NCI-H2029 treated with DMSO at 0.1 percent for 48 hours (cell line): Measurements from ENCODE around the gene ZFHX3.
A peak's percentile ranks its signal among the peaks of the same experiment; 100 is the strongest.

Experiments used
- DNase-seq: peaks from one replicate; lab custom pipeline; 2025; lab: John Stamatoyannopoulos, UW

The ZFHX3 gene

DNA sequence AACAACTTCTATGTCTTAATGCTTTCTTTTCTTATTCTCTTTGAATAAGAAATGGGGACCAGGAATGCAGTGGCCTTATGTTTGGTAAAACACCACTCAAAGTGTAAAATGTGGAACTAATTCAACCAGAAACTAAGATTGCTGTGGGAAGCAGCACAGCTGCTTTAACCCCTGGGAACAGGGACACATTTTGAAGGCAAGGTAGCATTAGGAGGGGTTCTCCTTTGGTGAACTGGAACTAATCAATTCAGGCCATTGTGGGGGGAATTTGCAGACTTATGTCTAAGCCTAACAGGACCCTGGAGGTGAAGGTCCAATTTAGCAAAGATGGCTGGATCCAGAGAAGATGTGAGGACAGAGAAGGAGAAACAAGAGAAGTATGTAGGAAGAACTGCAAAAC, 256.1 kb downstream of the ZFHX3 start:
- DNase-seq: no peak

GRCh38 chr16:72789921-72790320, 258.0 kb downstream of the ZFHX3 start:
- DNase-seq: no peak

DNA sequence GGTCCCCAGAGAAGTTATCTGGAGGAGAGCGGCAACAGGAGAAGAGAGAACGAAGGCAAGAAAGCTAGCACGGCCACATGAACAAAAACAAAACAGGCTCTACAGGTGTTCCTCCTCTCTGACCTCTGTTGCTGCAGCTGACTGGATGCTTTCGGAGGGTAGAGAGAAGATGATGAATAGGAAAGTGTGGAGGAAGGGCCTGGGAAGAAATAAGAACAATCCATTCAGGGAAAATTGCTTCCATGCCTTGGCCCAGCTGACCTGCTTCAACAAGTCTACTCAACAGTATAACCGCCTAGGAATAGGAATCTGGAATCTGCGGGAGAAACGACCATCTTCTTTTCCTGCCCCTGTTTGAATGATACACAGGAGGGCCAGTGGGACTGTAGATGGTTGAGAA, 258.5 kb downstream of the ZFHX3 start:
- DNase-seq: no peak

DNA sequence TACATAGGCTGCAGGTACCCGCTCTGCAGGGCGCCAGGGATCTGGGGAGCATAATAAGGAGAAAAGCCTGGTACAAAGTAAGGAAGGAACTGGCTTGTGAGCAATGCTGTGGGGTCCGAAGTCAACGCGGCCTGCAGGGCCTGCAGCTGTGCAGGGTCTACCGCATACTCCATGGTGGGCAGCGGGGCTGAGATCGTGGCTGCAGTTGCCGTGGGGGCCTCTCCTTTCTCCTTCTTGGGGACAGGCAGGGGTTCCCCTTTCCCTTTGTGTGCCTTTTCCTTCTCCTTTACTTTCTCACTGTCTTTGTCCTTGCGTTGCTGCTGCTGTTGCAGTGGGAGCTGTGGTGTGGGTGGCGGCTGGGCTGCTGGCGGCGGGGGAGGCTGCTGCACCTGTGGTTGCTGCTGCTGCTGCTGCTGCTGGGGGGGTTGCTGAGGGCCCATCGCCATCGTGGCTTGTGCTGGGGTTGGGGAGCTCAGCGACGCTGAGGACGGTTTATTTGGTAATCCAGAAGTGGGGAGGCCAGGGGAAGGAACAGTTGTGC, 259.6 kb downstream of the ZFHX3 start:
- no peak for DNase-seq

GRCh38 chr16:72787514-72788268, 260.2 kb downstream of the ZFHX3 start:
- no peak for DNase-seq

- DNase-seq: no peak
Measured at GRCh38 chr16:72787130-72787513, 260.8 kb downstream of the ZFHX3 start.

DNA sequence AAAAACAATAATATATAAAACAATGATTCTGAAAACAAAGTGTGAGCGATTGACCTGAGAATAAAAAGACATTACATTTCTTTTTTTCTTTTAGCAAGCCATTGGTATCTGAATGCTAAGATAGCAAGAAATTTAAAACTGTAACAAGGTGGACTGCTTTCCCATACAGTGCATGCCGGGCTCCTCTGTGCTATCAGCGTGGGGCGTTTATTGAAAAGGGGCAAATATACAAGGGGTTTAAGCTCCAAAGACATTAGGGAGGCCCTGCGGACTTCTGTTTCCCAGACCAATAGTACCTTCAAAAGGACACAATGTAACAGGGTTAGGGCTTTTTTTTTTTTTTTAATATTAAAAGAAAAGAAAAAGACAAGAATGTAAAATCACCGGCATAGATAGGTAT, 261.3 kb downstream of the ZFHX3 start:
- no peak for DNase-seq

- no peak for DNase-seq
Measured at GRCh38 chr16:72785886-72786285, 262.0 kb downstream of the ZFHX3 start.

DNA sequence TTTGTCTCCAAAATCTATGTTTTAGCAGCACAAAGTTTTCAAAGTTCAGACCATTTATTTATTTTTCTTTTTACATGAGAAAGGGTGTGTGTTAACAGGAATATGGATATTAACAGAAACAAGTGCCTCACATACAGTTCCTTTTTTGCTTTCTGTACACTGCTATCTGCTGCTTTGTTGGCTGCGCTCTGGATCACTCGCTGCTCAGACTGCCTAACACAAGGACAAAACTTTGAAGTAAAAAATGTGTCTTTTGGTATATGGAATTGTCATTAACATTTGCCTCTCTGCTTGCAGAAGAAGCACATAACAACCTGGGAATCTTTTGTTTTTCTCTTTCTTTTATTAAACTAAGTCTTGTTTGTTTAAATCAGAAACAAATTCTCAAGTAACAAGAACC, 262.8 kb downstream of the ZFHX3 start:
- DNase-seq: no peak

DNA sequence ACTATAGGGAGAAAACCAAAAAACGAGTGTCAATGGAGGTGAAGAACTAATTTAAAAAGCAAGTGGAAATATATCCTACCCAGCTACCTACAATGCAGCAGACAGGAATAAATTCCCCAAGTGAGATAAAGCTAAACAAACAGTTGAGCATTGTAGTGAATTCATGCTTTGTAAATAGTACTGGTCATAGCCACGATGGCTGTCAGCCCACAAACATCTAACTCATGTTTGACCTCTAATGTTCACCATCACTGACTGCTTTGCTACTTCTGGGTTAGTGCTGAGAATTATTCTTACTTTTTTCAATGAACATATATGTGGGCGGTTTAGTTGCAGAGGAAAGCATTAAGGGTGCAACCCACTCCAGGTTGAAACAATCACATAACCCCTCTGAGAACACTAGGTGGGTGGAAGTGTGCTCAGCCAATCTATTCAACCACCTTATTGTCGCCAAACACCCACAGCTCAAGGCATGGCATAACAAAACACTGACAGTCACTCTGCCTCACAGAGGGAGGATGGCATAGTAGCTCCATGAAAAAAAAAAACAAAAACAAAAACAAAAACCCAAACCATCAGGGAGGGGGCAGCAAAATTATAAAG, 264.1 kb downstream of the ZFHX3 start:
- no peak for DNase-seq

DNA sequence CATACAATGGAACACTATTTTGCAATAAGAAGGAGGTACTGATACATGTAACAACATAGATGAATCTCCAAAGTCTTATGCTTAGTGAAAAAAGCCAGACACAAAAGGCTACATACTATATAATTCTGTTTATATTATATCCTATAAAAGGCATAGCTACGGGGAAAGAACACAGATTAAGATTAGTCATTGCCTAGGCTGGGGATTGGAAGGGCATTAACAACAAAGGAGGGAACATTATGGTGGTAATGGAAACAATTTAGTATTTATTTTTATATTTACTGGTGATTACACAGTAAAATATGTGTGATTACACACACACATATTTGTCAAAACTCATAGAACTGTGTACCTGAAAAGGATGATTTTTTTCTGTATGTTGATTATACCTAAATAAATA, 278.1 kb downstream of the ZFHX3 start:
- no peak for DNase-seq

DNA sequence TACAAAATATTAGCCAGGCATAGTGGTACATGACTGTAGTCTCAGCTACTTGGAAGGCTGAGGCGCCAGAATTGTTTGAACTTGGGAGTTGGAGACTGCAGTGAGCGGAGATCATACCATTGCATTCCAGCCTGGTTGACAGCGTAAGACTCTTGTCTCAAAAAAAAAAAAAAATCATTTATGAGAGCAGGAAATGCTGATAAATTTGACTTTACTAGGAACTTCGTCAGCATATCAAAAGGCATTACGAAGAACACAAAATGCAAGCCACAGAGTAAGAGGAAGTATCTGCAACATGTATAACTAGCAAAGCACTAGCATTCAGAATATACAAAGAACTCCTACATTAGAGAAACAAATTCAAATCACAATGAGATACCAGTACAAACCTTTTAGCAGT, 279.3 kb downstream of the ZFHX3 start:
- no peak for DNase-seq

DNA sequence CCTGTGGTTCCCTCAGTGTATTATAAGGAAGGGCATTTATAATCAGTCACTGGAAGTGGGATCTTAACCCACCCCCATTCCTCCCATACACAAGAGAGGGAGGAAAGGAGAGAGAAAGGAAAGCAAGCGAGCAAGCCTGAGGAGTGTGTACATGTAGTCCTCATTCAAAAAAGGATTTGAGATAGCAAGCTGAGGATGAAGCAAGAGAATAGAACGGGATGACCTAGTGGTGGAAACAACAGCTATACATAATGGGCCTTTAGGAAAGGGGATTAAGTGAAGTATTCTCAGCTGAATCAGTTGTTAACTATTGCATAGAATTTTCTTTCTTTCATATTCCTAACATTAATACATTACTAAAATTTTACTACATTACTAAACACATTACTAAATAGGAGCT, 281.4 kb downstream of the ZFHX3 start:
- no peak for DNase-seq

DNA sequence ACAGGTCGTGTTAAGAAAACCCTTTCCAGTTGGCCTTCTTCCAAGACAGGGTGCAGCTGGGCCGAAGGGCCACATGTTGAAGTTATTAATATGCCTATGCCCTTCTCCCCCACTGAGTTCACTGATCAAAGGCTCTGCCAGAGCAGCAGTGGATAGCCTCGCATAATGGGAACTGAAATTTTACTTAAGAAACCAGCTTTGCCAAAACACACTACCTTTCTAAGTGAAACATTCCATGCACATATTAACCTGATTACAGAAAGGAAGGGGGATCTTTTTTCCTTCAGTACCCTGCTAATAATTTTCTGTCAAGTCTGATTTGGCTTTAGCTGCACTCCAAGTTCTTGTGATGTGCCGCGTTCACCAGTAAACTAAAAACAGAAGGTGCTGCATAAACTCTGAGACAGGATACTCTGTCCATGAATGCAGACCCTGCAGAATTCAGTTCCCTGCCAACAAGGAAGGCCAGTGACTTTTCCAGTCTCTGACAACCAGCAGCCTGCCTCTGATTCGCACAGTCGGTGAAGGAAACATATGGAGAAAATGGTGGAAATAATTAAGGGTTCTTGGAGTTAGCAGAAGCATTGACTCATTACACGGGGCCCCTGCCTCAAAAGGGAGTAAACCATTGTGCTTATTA, 283.8 kb downstream of the ZFHX3 start:
- DNase-seq: no peak

DNA sequence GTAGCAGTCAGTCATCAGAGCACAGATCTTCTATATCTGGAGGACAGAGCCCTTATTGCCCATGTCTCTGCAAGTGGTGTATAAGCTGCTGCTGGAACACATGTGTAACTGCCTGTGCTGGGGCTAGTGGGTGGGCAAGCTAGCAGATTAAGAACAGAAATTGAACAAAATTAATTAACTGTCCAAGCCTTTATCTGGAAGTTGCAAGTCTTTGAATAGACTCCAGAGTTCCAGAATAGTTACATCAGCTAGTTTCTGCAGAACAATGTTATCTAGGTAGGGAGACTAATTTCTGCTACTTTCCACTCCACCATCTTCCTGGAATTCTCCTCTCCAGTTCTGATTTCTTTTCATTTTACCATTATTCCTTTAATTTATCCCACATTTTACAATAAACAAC, 287.3 kb downstream of the ZFHX3 start:
- DNase-seq: no peak

- DNase-seq: no peak
Measured at GRCh38 chr16:72753881-72754280, 294.0 kb downstream of the ZFHX3 start.

GRCh38 chr16:72752004-72752695, 295.8 kb downstream of the ZFHX3 start:
- peak; percentile 29 for DNase-seq

DNA sequence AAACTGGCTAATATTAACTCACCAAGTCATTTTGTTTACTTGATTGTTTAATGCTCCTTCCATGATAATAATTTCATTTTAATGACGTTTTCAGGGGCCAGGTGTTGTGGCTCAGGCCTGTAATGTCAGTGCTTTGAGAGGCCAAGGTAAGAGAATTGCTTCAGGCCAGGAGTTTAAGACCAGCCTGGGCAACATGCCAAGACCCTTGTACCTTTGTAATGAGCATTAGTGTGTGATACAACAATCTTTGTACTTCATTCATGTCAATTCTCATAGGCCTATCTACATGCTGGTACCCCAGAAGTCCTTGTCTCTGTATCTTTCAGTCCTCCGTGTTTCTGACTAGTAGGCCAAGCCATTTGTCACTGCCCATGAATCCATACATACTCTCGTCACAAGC, 296.9 kb downstream of the ZFHX3 start:
- no peak for DNase-seq

DNA sequence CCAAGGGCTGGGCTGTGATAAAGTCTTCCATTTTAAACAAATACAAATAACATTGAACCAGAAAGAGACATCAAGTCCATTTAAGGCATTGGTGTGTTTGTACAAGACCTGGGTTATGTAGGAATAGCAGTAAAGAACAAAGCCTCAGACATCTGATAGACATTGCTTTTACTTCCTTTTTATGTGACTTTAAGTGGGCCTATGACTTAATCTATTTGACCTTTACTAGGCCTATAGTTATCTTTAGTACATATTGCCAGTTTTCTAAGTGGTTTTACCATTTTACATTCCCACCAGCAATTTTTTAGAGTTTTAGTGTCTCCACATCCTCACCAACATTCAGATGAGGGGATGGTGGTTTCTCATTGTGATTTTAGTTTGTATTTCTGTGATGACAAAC, 298.8 kb downstream of the ZFHX3 start:
- DNase-seq: no peak

GRCh38 chr16:72744076-72744793, 303.7 kb downstream of the ZFHX3 start:
- no peak for DNase-seq

GRCh38 chr16:72743011-72743761, 304.7 kb downstream of the ZFHX3 start:
- DNase-seq: no peak
